ENCODE measurements around the gene PFDN6.

PFDN6 gene

DNA sequence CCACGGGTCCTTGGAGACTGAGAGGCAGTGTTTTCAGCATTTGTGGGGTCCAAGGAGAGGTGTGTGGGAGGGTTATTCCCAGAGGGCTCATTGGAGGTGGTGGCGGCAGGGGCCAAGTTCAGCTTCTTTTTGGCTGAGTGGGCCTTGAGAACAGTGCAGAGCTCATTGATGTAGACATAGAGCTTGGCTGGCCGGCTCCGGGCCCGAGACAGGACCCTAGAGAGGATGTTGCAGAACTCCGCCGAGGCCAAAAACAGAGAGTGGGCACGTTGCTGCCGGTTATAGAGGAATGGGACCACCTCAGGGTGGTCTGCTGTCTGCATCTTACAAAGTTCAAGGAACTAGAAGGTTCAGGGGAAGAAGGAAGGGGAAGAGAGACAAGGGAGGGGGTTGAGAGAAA, 31.8 kb downstream of the PFDN6 start:
- no peak for DNase-seq (ENCODE audit: low spot score)
- in situ Hi-C loops (cut with MboI; ENCODE audit: low sequenced_read_pairs, unreplicated experiment) = no loop called here
- TF ChIP-seq, protein P1, sequence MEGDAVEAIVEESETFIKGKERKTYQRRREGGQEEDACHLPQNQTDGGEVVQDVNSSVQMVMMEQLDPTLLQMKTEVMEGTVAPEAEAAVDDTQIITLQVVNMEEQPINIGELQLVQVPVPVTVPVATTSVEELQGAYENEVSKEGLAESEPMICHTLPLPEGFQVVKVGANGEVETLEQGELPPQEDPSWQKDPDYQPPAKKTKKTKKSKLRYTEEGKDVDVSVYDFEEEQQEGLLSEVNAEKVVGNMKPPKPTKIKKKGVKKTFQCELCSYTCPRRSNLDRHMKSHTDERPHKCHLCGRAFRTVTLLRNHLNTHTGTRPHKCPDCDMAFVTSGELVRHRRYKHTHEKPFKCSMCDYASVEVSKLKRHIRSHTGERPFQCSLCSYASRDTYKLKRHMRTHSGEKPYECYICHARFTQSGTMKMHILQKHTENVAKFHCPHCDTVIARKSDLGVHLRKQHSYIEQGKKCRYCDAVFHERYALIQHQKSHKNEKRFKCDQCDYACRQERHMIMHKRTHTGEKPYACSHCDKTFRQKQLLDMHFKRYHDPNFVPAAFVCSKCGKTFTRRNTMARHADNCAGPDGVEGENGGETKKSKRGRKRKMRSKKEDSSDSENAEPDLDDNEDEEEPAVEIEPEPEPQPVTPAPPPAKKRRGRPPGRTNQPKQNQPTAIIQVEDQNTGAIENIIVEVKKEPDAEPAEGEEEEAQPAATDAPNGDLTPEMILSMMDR (IDR thresholded peaks at IDR 0.05; ENCODE audit: borderline replicate concordance, control extremely low read depth, extremely low read depth, insufficient read depth, missing control alignments) = no peak

DNA sequence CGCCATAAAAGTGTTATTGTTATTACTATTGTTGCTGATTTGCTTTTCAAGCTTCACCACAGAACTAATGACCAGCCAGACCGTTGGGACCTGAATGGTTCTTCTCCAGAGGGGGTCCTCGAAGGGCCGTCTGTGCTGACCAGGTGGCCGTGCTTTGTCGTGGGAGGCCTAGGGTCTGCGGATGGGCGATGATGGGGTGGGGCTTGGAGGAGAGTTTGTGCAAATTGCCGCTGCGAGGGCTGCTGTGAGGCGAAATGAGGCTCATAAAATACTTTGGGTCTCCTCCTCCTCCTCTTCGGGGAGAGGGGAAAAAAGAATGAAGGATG, 34.2 kb downstream of the PFDN6 start:
- in situ Hi-C loops (cut with MboI; ENCODE audit: low sequenced_read_pairs, unreplicated experiment) = no loop called here
- TF ChIP-seq, protein P1 (IDR thresholded peaks at IDR 0.05; ENCODE audit: borderline replicate concordance, control extremely low read depth, extremely low read depth, insufficient read depth, missing control alignments) = no peak

DNA sequence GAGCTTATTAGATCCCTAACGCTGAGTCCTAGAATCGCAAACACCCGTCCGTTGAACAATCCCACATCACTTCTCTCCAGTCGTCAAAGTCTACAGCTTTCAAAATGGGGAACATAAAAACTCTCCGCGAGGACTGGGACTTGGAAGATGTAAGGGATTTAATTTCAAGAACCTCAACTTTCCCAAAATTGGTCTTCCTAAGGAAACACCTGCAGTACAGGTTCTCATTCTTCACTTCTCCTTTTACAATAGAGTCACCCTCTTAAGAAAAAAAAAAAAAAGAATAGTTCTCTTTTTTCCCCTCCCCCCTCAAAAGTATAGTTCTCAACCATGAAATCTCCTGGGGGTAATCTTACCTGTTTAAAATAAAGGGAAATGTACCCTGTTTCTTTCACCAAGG, 34.7 kb downstream of the PFDN6 start:
- DNase-seq (ENCODE audit: low spot score) = peak; percentile 45
- in situ Hi-C loops (cut with MboI; ENCODE audit: low sequenced_read_pairs, unreplicated experiment) = no loop called here
- TF ChIP-seq, protein P1 (IDR thresholded peaks at IDR 0.05; ENCODE audit: borderline replicate concordance, control extremely low read depth, extremely low read depth, insufficient read depth, missing control alignments) = no peak

More for the DNA sequence above, 34.2 kb downstream of the PFDN6 start:
- no peak for DNase-seq (ENCODE audit: low spot score)

DNA sequence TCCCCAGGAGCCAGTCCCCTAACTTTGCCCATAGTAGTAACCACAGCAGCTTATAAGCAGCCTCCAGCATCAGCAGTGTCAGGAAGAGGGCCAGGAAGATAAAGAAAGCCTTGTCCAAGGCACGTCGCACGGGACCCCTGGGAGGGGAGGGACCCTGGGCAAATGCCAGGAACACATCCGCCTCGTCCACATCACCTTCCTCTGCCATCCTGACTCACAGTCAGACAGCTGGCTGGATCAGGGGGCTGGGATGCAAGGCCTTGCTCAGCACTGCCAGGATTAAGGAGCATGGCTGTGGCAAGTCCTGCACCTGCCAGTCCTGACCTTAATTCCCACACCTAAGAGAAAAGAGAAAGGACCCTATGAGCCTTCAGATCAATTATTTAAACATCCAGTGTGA, 39.7 kb downstream of the PFDN6 start:
- TF ChIP-seq, protein P1 (IDR thresholded peaks at IDR 0.05; ENCODE audit: borderline replicate concordance, control extremely low read depth, extremely low read depth, insufficient read depth, missing control alignments) = no peak
- DNase-seq (ENCODE audit: low spot score) = no peak
- in situ Hi-C loops (cut with MboI; ENCODE audit: low sequenced_read_pairs, unreplicated experiment) = no loop called here

DNA sequence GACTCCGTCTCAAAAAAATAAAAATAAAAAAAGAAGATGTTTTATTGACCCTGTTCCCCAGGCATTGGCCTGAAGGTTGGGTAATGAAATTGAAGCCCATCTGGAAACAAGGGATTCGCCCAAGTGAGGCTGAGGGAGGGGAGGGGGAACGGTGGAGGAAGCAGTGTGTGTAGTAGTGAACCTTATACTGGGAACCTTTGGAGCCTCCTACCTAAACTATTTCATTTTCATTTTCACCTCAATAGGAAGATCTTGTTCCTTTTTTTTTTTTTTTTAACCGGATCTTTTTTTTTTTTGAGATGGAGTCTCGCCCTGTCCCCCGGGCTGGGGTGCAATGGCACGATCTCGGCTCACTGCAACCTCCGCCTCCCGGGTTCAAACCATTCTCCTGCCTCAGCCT, 41.3 kb downstream of the PFDN6 start:
- in situ Hi-C loops (cut with MboI; ENCODE audit: low sequenced_read_pairs, unreplicated experiment) = no loop called here
- TF ChIP-seq, protein P1 (IDR thresholded peaks at IDR 0.05; ENCODE audit: borderline replicate concordance, control extremely low read depth, extremely low read depth, insufficient read depth, missing control alignments) = no peak

DNA sequence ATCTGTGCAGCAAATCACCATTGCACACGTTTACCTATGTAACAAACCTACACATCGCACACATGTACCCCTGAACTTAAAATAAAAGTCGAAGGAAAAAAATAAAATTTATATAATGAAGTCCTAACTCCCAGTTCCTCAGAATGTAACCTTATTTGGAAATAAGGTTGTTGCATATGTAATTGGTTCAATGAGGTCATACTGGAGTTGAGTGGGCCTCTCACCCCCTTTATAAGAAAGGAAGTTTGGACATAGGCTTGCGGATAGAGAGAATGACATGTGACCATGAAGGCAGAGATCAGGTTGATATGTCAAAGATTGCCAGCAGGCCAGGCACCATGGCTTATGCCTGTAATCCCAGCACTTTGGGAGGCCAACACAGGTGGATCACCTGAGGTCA, 44.3 kb downstream of the PFDN6 start:
- DNase-seq (ENCODE audit: low spot score) = peak; percentile 0
- in situ Hi-C loops (cut with MboI; ENCODE audit: low sequenced_read_pairs, unreplicated experiment) = no loop called here
- TF ChIP-seq, protein P1 (IDR thresholded peaks at IDR 0.05; ENCODE audit: borderline replicate concordance, control extremely low read depth, extremely low read depth, insufficient read depth, missing control alignments) = no peak

More for the DNA sequence above, 41.3 kb downstream of the PFDN6 start:
- no peak for DNase-seq (ENCODE audit: low spot score)

DNA sequence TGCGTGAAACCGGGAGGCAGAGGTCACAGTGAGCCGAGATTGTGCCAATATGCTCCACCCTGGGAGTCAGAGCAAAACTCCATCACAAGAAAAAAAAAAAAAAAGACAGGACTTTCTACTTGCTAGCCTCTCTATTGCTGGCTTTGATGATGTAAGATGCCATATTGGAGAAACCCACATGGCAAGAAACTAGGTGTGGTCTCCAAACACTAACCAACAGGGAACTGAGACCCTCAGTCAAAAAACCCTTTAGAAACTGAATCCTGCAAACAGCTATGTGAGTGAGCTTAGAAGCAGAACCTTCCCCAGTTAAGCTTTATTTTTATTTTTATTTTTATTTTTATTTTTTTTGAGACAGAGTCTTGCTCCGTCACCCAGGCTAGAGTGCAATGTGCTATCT, 46.5 kb downstream of the PFDN6 start:
- in situ Hi-C loops (cut with MboI; ENCODE audit: low sequenced_read_pairs, unreplicated experiment) = no loop called here
- TF ChIP-seq, protein P1 (IDR thresholded peaks at IDR 0.05; ENCODE audit: borderline replicate concordance, control extremely low read depth, extremely low read depth, insufficient read depth, missing control alignments) = no peak
- no peak for DNase-seq (ENCODE audit: low spot score)

All from GM13976 (cell line).